HepG2 (cell line): ENCODE results near the gene LTA. TPM values are rescaled to one million over a fixed set of nuclear protein-coding genes. Genes with fewer than 3 reads are reported as not detected.

Experiments used
- GTF2F1 ChIP-seq: fragments of 150-350 bp; IDR thresholded peaks from 2 replicates; pipeline ENCODE4 v1.6.1; 2014; ENCODE audit warnings: low read length
- KDM2A ChIP-seq: sonication (generic); formaldehyde crosslinking; IDR thresholded peaks from 2 replicates; pipeline ENCODE4 v1.4.0; 2020; ENCODE audit warnings: low read depth, missing genetic modification reagents, borderline replicate concordance
- MATR3 ChIP-seq: sonication (generic); formaldehyde crosslinking; IDR thresholded peaks from 2 replicates; pipeline ENCODE4 v1.4.0; 2020; ENCODE audit warnings: missing genetic modification reagents
- MYC ChIP-seq: sonication (generic); formaldehyde crosslinking; IDR thresholded peaks from 2 replicates; pipeline ENCODE4 v1.9.0; 2021; ENCODE audit warnings: missing genetic modification reagents, borderline replicate concordance
- TBL1XR1 ChIP-seq: fragments of 150-350 bp; IDR thresholded peaks from 2 replicates; pipeline ENCODE4 v1.6.1; 2014; ENCODE audit warnings: borderline replicate concordance, low read length; ENCODE audit not compliant: partially characterized antibody
- THAP7 ChIP-seq: sonication (generic); formaldehyde crosslinking; IDR thresholded peaks from 2 replicates; pipeline ENCODE4 v1.8.1; 2023; ENCODE audit warnings: mild to moderate bottlenecking, missing genetic modification reagents
- THYN1 ChIP-seq: sonication (generic); formaldehyde crosslinking; IDR thresholded peaks from 2 replicates; pipeline ENCODE4 v1.8.1; 2023; ENCODE audit warnings: low read depth, mild to moderate bottlenecking, moderate library complexity, missing genetic modification reagents, borderline replicate concordance
- ZFP37 ChIP-seq: sonication (generic); formaldehyde crosslinking; IDR thresholded peaks from 2 replicates; pipeline ENCODE4 v1.4.0; 2020; ENCODE audit warnings: missing genetic modification reagents, borderline replicate concordance
- ZNF326 ChIP-seq: sonication (generic); formaldehyde crosslinking; IDR thresholded peaks from 2 replicates; pipeline ENCODE4 v1.4.0; 2020; ENCODE audit warnings: missing genetic modification reagents, borderline replicate concordance
- ZNF552 ChIP-seq: sonication (generic); formaldehyde crosslinking; IDR thresholded peaks from 2 replicates; pipeline ENCODE4 v1.9.0; 2022; ENCODE audit warnings: missing genetic modification reagents, mild to moderate bottlenecking, borderline replicate concordance
- ZNF564 ChIP-seq: sonication (generic); formaldehyde crosslinking; IDR thresholded peaks from 2 replicates; pipeline ENCODE4 v1.8.1; 2023; ENCODE audit warnings: mild to moderate bottlenecking, missing genetic modification reagents
- ZNF570 ChIP-seq: sonication (generic); formaldehyde crosslinking; IDR thresholded peaks from 2 replicates; pipeline ENCODE4 v1.4.0; 2020; ENCODE audit warnings: mild to moderate bottlenecking, missing genetic modification reagents, borderline replicate concordance
- polyA plus RNA-seq, 8 experiments: library from polyadenylated mRNA; depleted of rRNA in 3 of 8; stranded (reverse) in 7 of 8; unstranded in 1 of 8; fragments of >200 nt; fragmentation: Illumina TruSeq in 4 of 8; extraction: Trizol in 4 of 8; gene quantifications; 2 replicates each; pipeline versions ENCODE4 v1.2.1 to v1.2.3, GENCODE V29; 2011 to 2016; ENCODE audit warnings: low read depth in 4 of 8, missing spikeins in 1 of 8, mixed read lengths in 1 of 8; ENCODE audit not compliant: insufficient read depth in 1 of 8
- total RNA-seq, 5 experiments: library from RNA; depleted of rRNA; stranded (reverse); fragments of >200 nt; fragmentation: Illumina TruSeq; extraction: Trizol; gene quantifications; 2 replicates each; pipeline ENCODE4 v1.2.3, GENCODE V29; 2016; ENCODE audit warnings: low read depth in 1 of 5
- TF ChIP-seq, protein P1 (sequence below): sonication (generic); formaldehyde crosslinking; IDR thresholded peaks from 2 replicates; pipeline ENCODE4 v1.5.0; 2020; ENCODE audit warnings: mild to moderate bottlenecking, missing genetic modification reagents
- TF ChIP-seq, protein P2 (sequence below): sonication (generic); formaldehyde crosslinking; IDR thresholded peaks from 2 replicates; pipeline ENCODE4 v1.5.0; 2020; ENCODE audit warnings: mild to moderate bottlenecking, missing genetic modification reagents, moderate library complexity
- TF ChIP-seq, protein P3 (sequence below): sonication (generic); formaldehyde crosslinking; IDR thresholded peaks from 2 replicates; pipeline ENCODE4 v1.4.0; 2020; ENCODE audit warnings: missing genetic modification reagents, mild to moderate bottlenecking, borderline replicate concordance
- TF ChIP-seq, protein P4 (sequence below): sonication (generic); formaldehyde crosslinking; IDR thresholded peaks from 2 replicates; pipeline ENCODE4 v1.9.0; 2021; ENCODE audit warnings: missing genetic modification reagents, mild to moderate bottlenecking, borderline replicate concordance
- TF ChIP-seq, protein P5 (sequence below): fragments of 450-650 bp; IDR thresholded peaks from 2 replicates; pipeline ENCODE4 v1.6.1; 2016

Gene LTA
- total and polyA plus RNA-seq, 2 of the 13 experiments (the other 11 are each of a cell fraction or from before 2014, with no cell fraction given) = 0.09 TPM; not detected in 1

DNA sequence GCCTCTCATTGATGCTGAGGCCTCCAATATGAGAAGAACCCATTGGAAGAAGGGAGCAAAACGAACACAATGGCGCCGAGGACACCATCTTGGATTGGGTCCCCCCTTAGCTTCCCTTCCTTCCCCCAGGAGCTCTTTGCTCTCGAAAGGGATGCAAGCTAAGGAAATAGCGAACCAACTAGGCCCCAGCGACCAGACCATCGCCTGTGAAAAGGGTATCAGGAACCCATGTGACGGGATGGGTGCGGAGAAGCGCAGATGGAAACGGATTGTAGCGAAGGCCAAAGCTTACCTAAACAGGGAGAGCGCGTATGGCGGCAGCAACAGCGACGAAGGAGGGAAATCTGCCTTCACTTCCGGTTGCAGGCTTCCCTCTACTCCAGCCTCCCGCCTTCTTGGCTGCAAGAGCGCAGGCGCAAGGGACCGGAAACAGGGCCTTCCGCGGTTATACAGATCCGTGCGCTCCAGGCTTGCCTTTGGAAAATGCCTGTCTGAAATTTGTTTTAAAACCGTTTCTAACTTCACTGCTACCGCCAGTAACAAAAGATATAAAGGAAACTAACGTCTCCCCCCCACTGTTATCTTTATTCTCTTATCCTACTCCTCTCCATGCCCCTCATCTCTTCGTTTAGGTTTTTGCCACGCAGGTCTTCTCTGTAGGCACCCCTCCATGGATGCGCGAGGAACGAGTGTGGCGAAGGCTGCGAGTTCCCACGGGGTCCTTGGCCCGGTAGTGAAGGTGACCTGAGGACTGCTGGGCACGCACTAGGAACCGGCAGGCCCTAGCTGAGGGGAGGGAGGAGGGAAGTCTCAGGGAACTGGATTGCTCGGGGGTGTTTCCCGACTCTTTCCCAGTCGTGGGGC is 30.2 kb upstream of the LTA start, which contains the start of gene DDX39B (continued):
- peak; percentile 92 for TF ChIP-seq KDM2A (CRISPR knock-in tag)
- TF ChIP-seq ZNF564 (CRISPR knock-in tag) = peak; percentile 96
- TF ChIP-seq, protein P1, sequence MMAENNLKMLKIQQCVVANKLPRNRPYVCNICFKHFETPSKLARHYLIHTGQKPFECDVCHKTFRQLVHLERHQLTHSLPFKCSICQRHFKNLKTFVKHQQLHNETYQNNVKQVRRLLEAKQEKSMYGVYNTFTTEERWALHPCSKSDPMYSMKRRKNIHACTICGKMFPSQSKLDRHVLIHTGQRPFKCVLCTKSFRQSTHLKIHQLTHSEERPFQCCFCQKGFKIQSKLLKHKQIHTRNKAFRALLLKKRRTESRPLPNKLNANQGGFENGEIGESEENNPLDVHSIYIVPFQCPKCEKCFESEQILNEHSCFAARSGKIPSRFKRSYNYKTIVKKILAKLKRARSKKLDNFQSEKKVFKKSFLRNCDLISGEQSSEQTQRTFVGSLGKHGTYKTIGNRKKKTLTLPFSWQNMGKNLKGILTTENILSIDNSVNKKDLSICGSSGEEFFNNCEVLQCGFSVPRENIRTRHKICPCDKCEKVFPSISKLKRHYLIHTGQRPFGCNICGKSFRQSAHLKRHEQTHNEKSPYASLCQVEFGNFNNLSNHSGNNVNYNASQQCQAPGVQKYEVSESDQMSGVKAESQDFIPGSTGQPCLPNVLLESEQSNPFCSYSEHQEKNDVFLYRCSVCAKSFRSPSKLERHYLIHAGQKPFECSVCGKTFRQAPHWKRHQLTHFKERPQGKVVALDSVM = no peak
- TF ChIP-seq, protein P2, sequence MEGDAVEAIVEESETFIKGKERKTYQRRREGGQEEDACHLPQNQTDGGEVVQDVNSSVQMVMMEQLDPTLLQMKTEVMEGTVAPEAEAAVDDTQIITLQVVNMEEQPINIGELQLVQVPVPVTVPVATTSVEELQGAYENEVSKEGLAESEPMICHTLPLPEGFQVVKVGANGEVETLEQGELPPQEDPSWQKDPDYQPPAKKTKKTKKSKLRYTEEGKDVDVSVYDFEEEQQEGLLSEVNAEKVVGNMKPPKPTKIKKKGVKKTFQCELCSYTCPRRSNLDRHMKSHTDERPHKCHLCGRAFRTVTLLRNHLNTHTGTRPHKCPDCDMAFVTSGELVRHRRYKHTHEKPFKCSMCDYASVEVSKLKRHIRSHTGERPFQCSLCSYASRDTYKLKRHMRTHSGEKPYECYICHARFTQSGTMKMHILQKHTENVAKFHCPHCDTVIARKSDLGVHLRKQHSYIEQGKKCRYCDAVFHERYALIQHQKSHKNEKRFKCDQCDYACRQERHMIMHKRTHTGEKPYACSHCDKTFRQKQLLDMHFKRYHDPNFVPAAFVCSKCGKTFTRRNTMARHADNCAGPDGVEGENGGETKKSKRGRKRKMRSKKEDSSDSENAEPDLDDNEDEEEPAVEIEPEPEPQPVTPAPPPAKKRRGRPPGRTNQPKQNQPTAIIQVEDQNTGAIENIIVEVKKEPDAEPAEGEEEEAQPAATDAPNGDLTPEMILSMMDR (CRISPR knock-in tag) = peak; percentile 39
- peak; percentile 97 for TF ChIP-seq MYC
- TF ChIP-seq ZNF326 (CRISPR knock-in tag) = no peak
- TF ChIP-seq ZFP37 (CRISPR knock-in tag) = peak; percentile 96
- no peak for TF ChIP-seq MATR3 (CRISPR knock-in tag)
- TF ChIP-seq, protein P3, sequence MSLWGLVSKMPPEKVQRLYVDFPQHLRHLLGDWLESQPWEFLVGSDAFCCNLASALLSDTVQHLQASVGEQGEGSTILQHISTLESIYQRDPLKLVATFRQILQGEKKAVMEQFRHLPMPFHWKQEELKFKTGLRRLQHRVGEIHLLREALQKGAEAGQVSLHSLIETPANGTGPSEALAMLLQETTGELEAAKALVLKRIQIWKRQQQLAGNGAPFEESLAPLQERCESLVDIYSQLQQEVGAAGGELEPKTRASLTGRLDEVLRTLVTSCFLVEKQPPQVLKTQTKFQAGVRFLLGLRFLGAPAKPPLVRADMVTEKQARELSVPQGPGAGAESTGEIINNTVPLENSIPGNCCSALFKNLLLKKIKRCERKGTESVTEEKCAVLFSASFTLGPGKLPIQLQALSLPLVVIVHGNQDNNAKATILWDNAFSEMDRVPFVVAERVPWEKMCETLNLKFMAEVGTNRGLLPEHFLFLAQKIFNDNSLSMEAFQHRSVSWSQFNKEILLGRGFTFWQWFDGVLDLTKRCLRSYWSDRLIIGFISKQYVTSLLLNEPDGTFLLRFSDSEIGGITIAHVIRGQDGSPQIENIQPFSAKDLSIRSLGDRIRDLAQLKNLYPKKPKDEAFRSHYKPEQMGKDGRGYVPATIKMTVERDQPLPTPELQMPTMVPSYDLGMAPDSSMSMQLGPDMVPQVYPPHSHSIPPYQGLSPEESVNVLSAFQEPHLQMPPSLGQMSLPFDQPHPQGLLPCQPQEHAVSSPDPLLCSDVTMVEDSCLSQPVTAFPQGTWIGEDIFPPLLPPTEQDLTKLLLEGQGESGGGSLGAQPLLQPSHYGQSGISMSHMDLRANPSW (CRISPR knock-in tag) = peak; percentile 88
- TF ChIP-seq ZNF570 (CRISPR knock-in tag) = 0 out of 2 replicates have a peak, but pooled peaks have one; percentile 38
- peak; percentile 94 for TF ChIP-seq GTF2F1
- TF ChIP-seq ZNF552 (CRISPR knock-in tag) = no peak
- peak; percentile 50 for TF ChIP-seq TBL1XR1
- TF ChIP-seq, protein P4, sequence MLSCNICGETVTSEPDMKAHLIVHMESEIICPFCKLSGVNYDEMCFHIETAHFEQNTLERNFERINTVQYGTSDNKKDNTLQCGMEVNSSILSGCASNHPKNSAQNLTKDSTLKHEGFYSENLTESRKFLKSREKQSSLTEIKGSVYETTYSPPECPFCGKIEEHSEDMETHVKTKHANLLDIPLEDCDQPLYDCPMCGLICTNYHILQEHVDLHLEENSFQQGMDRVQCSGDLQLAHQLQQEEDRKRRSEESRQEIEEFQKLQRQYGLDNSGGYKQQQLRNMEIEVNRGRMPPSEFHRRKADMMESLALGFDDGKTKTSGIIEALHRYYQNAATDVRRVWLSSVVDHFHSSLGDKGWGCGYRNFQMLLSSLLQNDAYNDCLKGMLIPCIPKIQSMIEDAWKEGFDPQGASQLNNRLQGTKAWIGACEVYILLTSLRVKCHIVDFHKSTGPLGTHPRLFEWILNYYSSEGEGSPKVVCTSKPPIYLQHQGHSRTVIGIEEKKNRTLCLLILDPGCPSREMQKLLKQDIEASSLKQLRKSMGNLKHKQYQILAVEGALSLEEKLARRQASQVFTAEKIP (CRISPR knock-in tag) = no peak
- TF ChIP-seq THAP7 = peak; percentile 61; the same call in 1 of the 2 replicates
- TF ChIP-seq, protein P5, sequence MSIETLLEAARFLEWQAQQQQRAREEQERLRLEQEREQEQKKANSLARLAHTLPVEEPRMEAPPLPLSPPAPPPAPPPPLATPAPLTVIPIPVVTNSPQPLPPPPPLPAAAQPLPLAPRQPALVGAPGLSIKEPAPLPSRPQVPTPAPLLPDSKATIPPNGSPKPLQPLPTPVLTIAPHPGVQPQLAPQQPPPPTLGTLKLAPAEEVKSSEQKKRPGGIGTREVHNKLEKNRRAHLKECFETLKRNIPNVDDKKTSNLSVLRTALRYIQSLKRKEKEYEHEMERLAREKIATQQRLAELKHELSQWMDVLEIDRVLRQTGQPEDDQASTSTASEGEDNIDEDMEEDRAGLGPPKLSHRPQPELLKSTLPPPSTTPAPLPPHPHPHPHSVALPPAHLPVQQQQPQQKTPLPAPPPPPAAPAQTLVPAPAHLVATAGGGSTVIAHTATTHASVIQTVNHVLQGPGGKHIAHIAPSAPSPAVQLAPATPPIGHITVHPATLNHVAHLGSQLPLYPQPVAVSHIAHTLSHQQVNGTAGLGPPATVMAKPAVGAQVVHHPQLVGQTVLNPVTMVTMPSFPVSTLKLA = peak; percentile 3; the same call in 1 of the 2 replicates
- no peak for TF ChIP-seq THYN1 (CRISPR knock-in tag)
